ENCODE results near the gene TYW1.
"Not testable (repeated sequence)": the region's sequence is repeated elsewhere in the genome, so short reads cannot be mapped to it uniquely, and the experiment has no call there.

Gene TYW1

DNA sequence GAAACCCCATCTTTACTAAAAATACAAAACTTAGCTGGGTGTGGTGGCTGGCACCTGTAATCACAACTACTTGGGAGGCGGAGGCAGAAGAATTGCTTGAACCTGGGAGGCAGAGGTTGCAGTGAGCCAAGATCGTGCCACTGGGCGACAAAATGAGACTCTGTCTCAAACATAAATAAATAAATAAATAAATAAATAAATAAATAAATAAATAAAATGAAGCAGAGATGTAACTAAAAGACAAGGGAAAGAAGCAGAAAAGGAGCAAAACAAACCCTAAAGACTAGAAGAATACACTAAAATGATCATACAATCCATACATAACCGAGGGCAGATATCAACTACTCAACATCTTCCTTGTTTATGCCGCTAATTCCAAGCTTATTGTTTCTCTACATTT lies 209.8 kb downstream of the TYW1 start:
- Histone ChIP-seq H3K23ac (ENCODE audit: low read length) (no peak overlapping the region), H2BK12ac (ENCODE audit: low read length) (no peak overlapping the region), H4K91ac (ENCODE audit: low read depth, low read length) (no peak overlapping the region), H2BK5ac (ENCODE audit: low read depth, low read length, poor library complexity) (no peak overlapping the region), H2AFZ (ENCODE audit: insufficient read depth, low read length, poor library complexity) (no peak overlapping the region), H3K27me3 (ENCODE audit: insufficient read depth, low read length) (no peaks in the 10 kb centered on the region), H3K4ac (ENCODE audit: low read depth, low read length) (no peak overlapping the region), H3K18ac (ENCODE audit: low read length) (no peak overlapping the region), H4K8ac (ENCODE audit: low read depth, low read length) (no peak overlapping the region), H3K9me3 (ENCODE audit: insufficient read depth, low read depth, low read length) (no peaks in the 10 kb centered on the region), H3K4me2 (ENCODE audit: low read length) (no peak overlapping the region), H3K79me1 (ENCODE audit: low read length) (no peaks in the 10 kb centered on the region), H3K36me3 (ENCODE audit: control insufficient read depth in 1 of 2, insufficient read depth in 2 of 2, low read length in 2 of 2) (peaks cover 1 to 3% of the 10 kb centered on the region in 2 experiments), H3K79me2 (ENCODE audit: control insufficient read depth, insufficient read depth, low read length, poor library complexity) (no peaks in the 10 kb centered on the region), H4K12ac (ENCODE audit: low read depth, low read length) (no peak overlapping the region), H3K4me3 (ENCODE audit: low read depth, low read length) (no peak overlapping the region), H3K27ac (ENCODE audit: low read depth, low read length) (no peak overlapping the region), H3K14ac (ENCODE audit: low read length) (no peak overlapping the region), H3K4me1 (ENCODE audit: control insufficient read depth in 1 of 2, insufficient read depth in 2 of 2, low read length in 2 of 2) (no peaks in the 10 kb centered on the region), H2BK120ac (ENCODE audit: insufficient read depth, low read length, poor library complexity) (no peak overlapping the region), H2AK5ac (ENCODE audit: low read length) (no peak overlapping the region), H3K9ac (ENCODE audit: low read length) (no peak overlapping the region)
- DNase-seq, result no peak
- WGBS (ENCODE audit: extremely low coverage, insufficient coverage, insufficient read length), result no CpG with 5 or more reads among the region's 5 CpGs

DNA sequence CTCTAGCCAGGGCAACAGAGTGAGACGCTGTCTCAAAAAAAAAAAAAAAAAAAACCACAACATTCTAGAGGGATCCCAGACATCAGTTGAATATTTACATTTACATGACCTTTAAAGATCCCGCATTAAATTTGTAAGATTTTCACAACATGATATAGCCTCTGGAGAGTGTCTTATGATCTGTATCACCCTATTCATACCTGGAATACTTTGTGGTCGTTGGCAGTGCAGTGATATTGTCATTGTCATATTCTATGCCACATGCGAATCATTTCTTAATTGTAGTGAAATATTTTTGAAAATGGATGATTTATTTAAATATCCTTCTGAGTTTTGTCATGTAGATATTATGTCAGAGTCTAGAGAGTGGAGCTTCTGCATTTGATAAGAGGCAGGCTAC lies 212.0 kb downstream of the TYW1 start:
- H3K4ac ChIP-seq (ENCODE audit: low read depth, low read length); H3K23ac ChIP-seq (ENCODE audit: low read length); H3K4me3 ChIP-seq (ENCODE audit: low read depth, low read length); H3K4me2 ChIP-seq (ENCODE audit: low read length); H2BK5ac ChIP-seq (ENCODE audit: low read depth, low read length, poor library complexity); H3K27me3 ChIP-seq (ENCODE audit: insufficient read depth, low read length); H2BK12ac ChIP-seq (ENCODE audit: low read length); H3K27ac ChIP-seq (ENCODE audit: low read depth, low read length); H3K18ac ChIP-seq (ENCODE audit: low read length); H3K14ac ChIP-seq (ENCODE audit: low read length); H3K79me2 ChIP-seq (ENCODE audit: control insufficient read depth, insufficient read depth, low read length, poor library complexity); H3K36me3 ChIP-seq (ENCODE audit: control insufficient read depth in 1 of 2, insufficient read depth in 2 of 2, low read length in 2 of 2); H3K9me3 ChIP-seq (ENCODE audit: insufficient read depth, low read depth, low read length); H4K12ac ChIP-seq (ENCODE audit: low read depth, low read length); H3K9ac ChIP-seq (ENCODE audit: low read length); H4K8ac ChIP-seq (ENCODE audit: low read depth, low read length); DNase-seq; H2BK120ac ChIP-seq (ENCODE audit: insufficient read depth, low read length, poor library complexity); H3K79me1 ChIP-seq (ENCODE audit: low read length); H2AFZ ChIP-seq (ENCODE audit: insufficient read depth, low read length, poor library complexity); H4K91ac ChIP-seq (ENCODE audit: low read depth, low read length); H2AK5ac ChIP-seq (ENCODE audit: low read length); H3K4me1 ChIP-seq (ENCODE audit: control insufficient read depth in 1 of 2, insufficient read depth in 2 of 2, low read length in 2 of 2): not testable (repeated sequence)
- WGBS (ENCODE audit: extremely low coverage, insufficient coverage, insufficient read length), result no CpG with 5 or more reads among the region's 4 CpGs

DNA sequence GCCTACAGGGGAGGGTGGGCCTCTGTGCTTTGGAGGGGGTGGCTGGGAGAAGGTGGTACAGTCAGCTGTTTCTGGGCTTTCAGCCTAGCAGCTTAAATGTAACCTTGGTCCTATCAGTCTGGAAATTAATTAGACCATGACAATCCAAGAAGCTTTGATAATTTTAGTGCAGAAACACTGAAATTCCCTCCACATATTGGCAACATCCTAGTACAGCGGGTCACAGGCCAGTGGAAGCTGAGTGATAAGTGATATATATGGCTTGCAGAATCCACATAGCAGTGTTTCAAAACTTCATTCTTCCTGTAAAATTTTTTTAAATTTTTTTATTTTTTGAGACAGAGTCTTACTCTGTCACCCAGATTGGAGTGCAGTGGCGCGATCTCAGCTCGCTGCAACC lies 212.6 kb downstream of the TYW1 start:
- no peak overlapping the region for H4K8ac ChIP-seq (ENCODE audit: low read depth, low read length)
- H3K9ac ChIP-seq (ENCODE audit: low read length), result no peak overlapping the region
- H4K12ac ChIP-seq (ENCODE audit: low read depth, low read length), result no peak overlapping the region
- no peaks in the 10 kb centered on the region for H3K27me3 ChIP-seq (ENCODE audit: insufficient read depth, low read length)
- no peak overlapping the region for H3K4ac ChIP-seq (ENCODE audit: low read depth, low read length)
- no peak overlapping the region for H2AK5ac ChIP-seq (ENCODE audit: low read length)
- no peak overlapping the region for H3K4me3 ChIP-seq (ENCODE audit: low read depth, low read length)
- H3K79me2 ChIP-seq (ENCODE audit: control insufficient read depth, insufficient read depth, low read length, poor library complexity), result no peaks in the 10 kb centered on the region
- no peak for DNase-seq
- no peak overlapping the region for H2BK120ac ChIP-seq (ENCODE audit: insufficient read depth, low read length, poor library complexity)
- H3K4me1 ChIP-seq (ENCODE audit: control insufficient read depth in 1 of 2, insufficient read depth in 2 of 2, low read length in 2 of 2), result no peaks in the 10 kb centered on the region
- H3K36me3 ChIP-seq (ENCODE audit: control insufficient read depth in 1 of 2, insufficient read depth in 2 of 2, low read length in 2 of 2), result peaks cover 1 to 3% of the 10 kb centered on the region in 2 experiments
- no peaks in the 10 kb centered on the region for H3K9me3 ChIP-seq (ENCODE audit: insufficient read depth, low read depth, low read length)
- no peak overlapping the region for H3K18ac ChIP-seq (ENCODE audit: low read length)
- WGBS (ENCODE audit: extremely low coverage, insufficient coverage, insufficient read length), result no CpG with 5 or more reads among the region's 4 CpGs
- no peak overlapping the region for H3K27ac ChIP-seq (ENCODE audit: low read depth, low read length)
- no peak overlapping the region for H2AFZ ChIP-seq (ENCODE audit: insufficient read depth, low read length, poor library complexity)
- H3K23ac ChIP-seq (ENCODE audit: low read length), result no peak overlapping the region
- no peak overlapping the region for H4K91ac ChIP-seq (ENCODE audit: low read depth, low read length)
- no peak overlapping the region for H2BK12ac ChIP-seq (ENCODE audit: low read length)
- H3K14ac ChIP-seq (ENCODE audit: low read length), result no peak overlapping the region
- H3K4me2 ChIP-seq (ENCODE audit: low read length), result no peak overlapping the region
- no peak overlapping the region for H2BK5ac ChIP-seq (ENCODE audit: low read depth, low read length, poor library complexity)
- H3K79me1 ChIP-seq (ENCODE audit: low read length), result no peaks in the 10 kb centered on the region

DNA sequence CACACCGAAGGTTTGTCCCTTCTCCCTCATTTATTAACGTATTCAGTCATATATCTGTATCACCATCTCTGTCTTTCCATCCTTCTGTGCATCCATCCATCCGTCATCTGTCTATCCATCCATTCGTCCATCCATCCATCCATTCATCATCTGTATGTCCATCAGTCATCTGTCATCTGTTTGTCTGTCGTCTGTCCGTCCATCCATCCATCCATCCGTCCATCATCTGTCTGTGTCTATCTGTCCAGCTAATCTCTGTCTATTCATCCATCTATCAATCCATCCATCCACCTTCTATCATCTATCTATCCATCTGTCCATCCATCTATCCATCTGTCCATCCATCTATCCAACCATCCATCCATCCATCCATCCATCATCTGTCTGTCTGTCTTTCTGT lies 213.9 kb downstream of the TYW1 start:
- Histone ChIP-seq H2BK120ac (ENCODE audit: insufficient read depth, low read length, poor library complexity) (no peak overlapping the region), H3K14ac (ENCODE audit: low read length) (no peak overlapping the region), H3K4ac (ENCODE audit: low read depth, low read length) (no peak overlapping the region), H3K4me3 (ENCODE audit: low read depth, low read length) (no peak overlapping the region), H3K36me3 (ENCODE audit: control insufficient read depth in 1 of 2, insufficient read depth in 2 of 2, low read length in 2 of 2) (peaks cover 0 to 1% of the 10 kb centered on the region in 2 experiments), H2BK12ac (ENCODE audit: low read length) (no peak overlapping the region), H3K9me3 (ENCODE audit: insufficient read depth, low read depth, low read length) (no peaks in the 10 kb centered on the region), H4K12ac (ENCODE audit: low read depth, low read length) (no peak overlapping the region), H4K8ac (ENCODE audit: low read depth, low read length) (no peak overlapping the region), H3K4me2 (ENCODE audit: low read length) (no peak overlapping the region), H3K9ac (ENCODE audit: low read length) (no peak overlapping the region), H3K79me1 (ENCODE audit: low read length) (no peaks in the 10 kb centered on the region), H3K4me1 (ENCODE audit: control insufficient read depth in 1 of 2, insufficient read depth in 2 of 2, low read length in 2 of 2) (no peaks in the 10 kb centered on the region), H3K27me3 (ENCODE audit: insufficient read depth, low read length) (no peaks in the 10 kb centered on the region), H3K79me2 (ENCODE audit: control insufficient read depth, insufficient read depth, low read length, poor library complexity) (no peaks in the 10 kb centered on the region), H2AFZ (ENCODE audit: insufficient read depth, low read length, poor library complexity) (no peak overlapping the region), H2BK5ac (ENCODE audit: low read depth, low read length, poor library complexity) (no peak overlapping the region), H3K23ac (ENCODE audit: low read length) (no peak overlapping the region), H3K18ac (ENCODE audit: low read length) (no peak overlapping the region), H2AK5ac (ENCODE audit: low read length) (no peak overlapping the region), H4K91ac (ENCODE audit: low read depth, low read length) (no peak overlapping the region), H3K27ac (ENCODE audit: low read depth, low read length) (no peak overlapping the region)
- WGBS (ENCODE audit: extremely low coverage, insufficient coverage, insufficient read length), result no CpG with 5 or more reads among the region's 7 CpGs
- no peak for DNase-seq

Data from trophoblast cell (in vitro differentiated cells and primary cell).